Effector memory CD8-positive, alpha-beta T cell (primary cell): Measurements from ENCODE around the gene ARVCF.
"Not testable (repeated sequence)": the region's sequence is repeated elsewhere in the genome, so short reads cannot be mapped to it uniquely, and the experiment has no call there.

Experiments used
- ATAC-seq: fragments of 150-1000 bp; cut with Tn5 transposase; replicated peaks from 2 replicates; pipeline ENCODE4 v1.10.0; 2021; ENCODE audit warnings: mild to moderate bottlenecking, moderate library complexity
- DNase-seq, 3 experiments: peaks; one replicate each; pipeline ENCODE4 v3.0.0; 2021
- H3K27ac Mint-ChIP-seq, 2 donors: one replicate each; pipeline ENCODE4 v1.8.0; 2022; ENCODE audit warnings: mild to moderate bottlenecking in 2 of 2, mixed read lengths in 2 of 2, moderate library complexity in 2 of 2
- H3K27me3 Mint-ChIP-seq, 2 donors: one replicate each; pipeline ENCODE4 v1.8.0; 2022; ENCODE audit warnings: mixed read lengths in 2 of 2
- H3K36me3 Mint-ChIP-seq: one replicate; pipeline ENCODE4 v1.8.0; 2022; ENCODE audit warnings: mild to moderate bottlenecking, moderate library complexity, mixed read lengths; ENCODE audit not compliant: insufficient read depth
- H3K4me1 Mint-ChIP-seq, 2 donors: one replicate each; pipeline ENCODE4 v1.8.0; 2022; ENCODE audit warnings: low read depth in 2 of 2, mixed read lengths in 2 of 2
- H3K4me3 Mint-ChIP-seq, 2 donors: one replicate each; pipeline ENCODE4 v1.8.0; 2022; ENCODE audit warnings: mild to moderate bottlenecking in 2 of 2, mixed read lengths in 2 of 2, moderate library complexity in 2 of 2
- H3K9me3 Mint-ChIP-seq, 2 donors: one replicate each; pipeline ENCODE4 v1.8.0; 2022; ENCODE audit warnings: mixed read lengths in 2 of 2

The ARVCF gene

DNA sequence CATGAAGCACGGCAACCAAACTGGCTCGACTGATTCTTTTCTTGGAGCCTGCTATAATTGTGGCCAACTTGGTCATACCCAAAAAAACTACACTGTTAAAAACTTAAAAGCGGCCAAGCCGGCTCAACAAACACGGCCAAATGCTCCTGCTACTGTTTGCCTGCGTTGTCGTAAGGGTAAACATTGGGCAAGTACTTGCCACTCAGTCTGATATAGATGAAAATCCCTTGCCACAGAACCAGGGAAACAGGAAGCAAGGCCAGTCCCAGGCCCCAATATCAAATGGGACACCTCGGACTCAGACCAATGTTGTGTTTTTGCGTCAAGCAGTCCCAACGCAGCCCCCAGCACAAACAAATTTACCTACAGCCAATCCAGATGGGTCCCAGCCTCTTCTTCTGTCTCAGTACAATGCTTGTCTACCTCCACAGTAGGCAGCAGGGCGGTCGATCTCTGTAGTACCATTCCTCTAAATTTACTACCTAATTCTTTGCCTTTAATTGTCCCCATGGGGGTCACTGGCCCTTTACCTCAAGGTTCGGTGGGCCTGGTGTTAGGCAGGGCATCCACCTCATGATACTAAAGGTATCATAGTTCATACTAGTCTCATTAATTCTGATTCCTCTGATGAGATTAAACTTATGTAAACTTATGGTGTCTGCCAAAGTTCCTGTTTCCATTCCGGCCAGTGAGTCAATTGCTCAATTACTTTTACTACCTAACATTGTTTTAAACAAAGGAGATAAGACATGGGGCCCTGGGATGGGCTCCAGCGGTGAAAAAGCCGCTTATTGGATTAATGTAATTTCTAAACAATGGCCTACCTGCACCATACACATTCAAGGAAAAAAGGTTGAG, 78.8 kb downstream of the ARVCF start:
- Mint-ChIP-seq H3K4me1 (peaks cover 31 to 32% of the 10 kb centered on the region in 2 donors), H3K27ac (no peak overlapping the region), H3K27me3 (no peaks in the 10 kb centered on the region), H3K4me3 (no peak overlapping the region), H3K9me3 (peaks cover 7 to 8% of the 10 kb centered on the region in 2 donors), H3K36me3 (peaks cover 10% of the 10 kb centered on the region)
- DNase-seq (no peak), ATAC-seq (no peak)

DNA sequence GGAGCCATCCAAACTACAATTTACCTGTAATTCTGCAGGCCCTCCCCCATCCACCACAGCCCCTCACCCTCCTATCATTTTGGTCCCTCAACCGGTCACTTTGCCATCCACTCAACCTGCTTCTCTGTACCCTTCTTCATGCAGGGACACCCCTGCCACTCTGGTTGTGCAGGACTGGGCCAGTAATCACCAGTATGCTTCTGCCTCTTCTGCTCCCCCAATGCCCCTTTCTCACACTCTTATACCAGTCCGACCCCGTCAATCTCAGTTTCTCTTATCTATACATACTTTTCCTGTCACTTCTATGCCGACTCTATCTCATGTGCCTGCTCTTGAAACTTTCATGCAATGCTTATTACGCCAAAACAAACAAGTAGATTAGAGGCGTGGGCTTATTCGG, 80.1 kb downstream of the ARVCF start:
- ATAC-seq = no peak
- Mint-ChIP-seq H3K4me1 (peaks cover 20 to 23% of the 10 kb centered on the region in 2 donors), H3K4me3 (no peak overlapping the region), H3K27ac (no peak overlapping the region), H3K36me3 (peaks cover 4% of the 10 kb centered on the region), H3K9me3 (peaks cover 7 to 8% of the 10 kb centered on the region in 2 donors), H3K27me3 (no peaks in the 10 kb centered on the region)
- no peak for DNase-seq

DNA sequence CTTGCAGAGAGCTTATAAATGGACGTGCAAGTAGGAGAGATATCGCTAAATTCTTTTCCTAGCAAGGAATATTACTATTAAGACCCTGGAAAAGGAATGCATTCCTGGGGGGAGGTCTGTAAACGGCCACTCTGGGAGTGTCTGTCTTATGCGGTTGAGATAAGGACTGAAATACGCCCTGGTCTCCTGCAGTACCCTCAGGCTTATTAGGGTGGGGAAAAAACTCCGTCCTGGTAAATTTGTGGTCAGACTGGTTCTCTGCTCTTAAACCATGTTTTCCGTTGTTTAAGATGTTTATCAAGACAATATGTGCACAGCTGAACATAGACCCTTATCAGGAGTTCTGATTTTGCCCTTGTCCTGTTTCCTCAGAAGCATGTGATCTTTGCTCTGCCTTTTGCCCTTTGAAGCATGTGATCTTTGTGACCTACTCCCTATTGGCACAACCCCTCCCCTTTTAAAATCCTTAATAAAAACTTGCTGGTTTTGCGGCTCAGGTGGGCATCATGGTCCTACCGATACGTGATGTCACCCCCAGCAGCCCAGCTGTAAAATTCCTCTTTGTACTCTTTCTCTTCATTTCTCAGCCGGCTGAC, 81.4 kb downstream of the ARVCF start:
- H3K27me3 Mint-ChIP-seq, H3K27ac Mint-ChIP-seq, DNase-seq, H3K9me3 Mint-ChIP-seq, H3K36me3 Mint-ChIP-seq, H3K4me3 Mint-ChIP-seq, ATAC-seq: not testable (repeated sequence)
- peaks cover 9 to 12% of the 10 kb centered on the region in 2 donors for H3K4me1 Mint-ChIP-seq

DNA sequence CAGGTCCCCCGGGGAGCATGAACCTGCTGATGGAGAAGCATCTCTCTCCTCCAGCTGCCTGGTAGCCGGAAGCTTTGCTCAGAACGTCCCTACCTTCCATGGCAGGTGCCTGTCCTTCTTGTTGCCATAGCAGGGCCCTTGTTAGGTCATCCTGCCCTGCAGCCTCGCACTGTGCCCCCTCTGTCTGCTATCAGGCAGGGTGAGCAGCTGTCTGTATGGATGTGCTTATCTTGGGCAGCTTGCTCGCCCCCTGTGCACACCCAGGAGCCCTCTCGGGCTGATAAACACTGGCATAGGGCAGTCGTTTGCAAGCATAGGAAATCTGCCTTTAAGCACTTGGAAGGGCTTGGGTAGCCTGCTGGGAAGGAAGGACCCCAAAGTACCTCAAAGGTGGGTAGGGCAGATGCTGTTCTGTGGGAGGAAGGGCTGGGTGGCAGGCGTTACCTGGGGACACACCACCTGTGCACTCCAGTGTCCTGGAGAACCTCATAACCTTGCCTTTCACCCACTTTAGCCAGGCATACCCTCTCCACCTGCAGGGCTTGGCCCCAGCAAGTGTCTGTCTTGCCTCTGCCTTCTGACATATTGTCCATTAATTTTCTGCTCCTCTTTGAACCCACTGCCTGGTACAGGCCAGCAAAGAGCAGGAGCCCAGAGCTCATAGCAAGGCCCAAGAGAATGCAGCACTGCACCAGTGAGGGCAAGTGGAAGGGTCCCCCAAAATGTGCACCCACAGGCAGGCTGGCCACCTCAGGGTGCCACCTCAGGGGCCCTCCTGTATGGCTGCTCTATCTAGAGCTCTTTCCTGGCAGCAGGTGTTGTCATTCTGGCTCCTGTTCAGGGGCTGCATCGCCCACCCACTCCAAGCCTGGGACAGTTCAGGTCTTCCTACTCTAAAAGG, 83.0 kb downstream of the ARVCF start:
- H3K36me3 Mint-ChIP-seq = peaks cover 4% of the 10 kb centered on the region
- H3K9me3 Mint-ChIP-seq = peaks cover 7 to 8% of the 10 kb centered on the region in 2 donors
- peaks cover 3 to 12% of the 10 kb centered on the region in 2 donors for H3K4me1 Mint-ChIP-seq
- no peak for ATAC-seq
- no peak overlapping the region for H3K4me3 Mint-ChIP-seq
- H3K27ac Mint-ChIP-seq = peak overlapping the region in 1 of 2 donors; percentile 58
- H3K27me3 Mint-ChIP-seq = no peaks in the 10 kb centered on the region
- DNase-seq = no peak

DNA sequence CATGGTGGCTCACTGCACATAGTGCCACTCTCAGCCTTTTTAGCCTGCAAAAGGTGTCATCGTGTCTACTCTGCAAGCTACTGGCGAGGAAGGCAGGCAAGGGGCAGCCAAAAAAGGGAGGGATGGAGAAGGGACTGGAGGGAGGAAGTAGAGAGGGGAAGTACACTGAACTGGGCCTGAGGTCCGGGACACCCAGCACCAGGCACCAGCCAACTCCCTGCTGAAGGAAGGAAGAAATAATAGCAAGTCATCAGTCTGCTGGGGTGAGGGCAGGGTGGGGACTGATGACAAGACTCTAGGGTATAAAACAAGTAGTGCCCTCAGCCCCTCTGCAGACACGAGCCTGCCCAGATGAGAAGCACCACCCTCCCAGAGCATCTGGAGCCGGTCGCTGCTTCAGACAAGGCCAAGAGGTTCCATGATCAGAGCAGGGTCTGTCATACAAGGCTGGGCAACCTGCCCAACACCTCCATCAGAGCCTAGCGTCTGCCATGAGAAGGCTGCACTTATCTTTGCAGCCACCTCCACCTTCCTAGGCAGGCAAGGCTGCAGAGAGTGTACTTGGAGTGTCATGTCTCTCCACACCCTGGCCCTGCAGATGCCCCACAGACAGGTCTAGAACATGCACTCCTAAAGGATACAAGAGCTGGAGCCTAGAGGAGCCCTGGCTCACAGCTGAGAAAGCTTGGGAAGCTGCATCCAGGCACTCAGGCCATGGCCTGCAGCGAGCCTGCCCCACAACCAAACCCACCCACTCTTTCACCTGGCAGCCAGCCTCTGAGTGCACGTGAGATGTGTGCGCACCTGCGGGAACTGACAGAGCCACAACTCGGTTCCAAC, 84.0 kb downstream of the ARVCF start:
- Mint-ChIP-seq H3K36me3 (peaks cover 4% of the 10 kb centered on the region), H3K9me3 (peaks cover 7 to 8% of the 10 kb centered on the region in 2 donors), H3K4me3 (no peak overlapping the region), H3K27me3 (no peaks in the 10 kb centered on the region), H3K27ac (no peak overlapping the region), H3K4me1 (peaks cover 3 to 13% of the 10 kb centered on the region in 2 donors)
- ATAC-seq (no peak), DNase-seq (no peak)

DNA sequence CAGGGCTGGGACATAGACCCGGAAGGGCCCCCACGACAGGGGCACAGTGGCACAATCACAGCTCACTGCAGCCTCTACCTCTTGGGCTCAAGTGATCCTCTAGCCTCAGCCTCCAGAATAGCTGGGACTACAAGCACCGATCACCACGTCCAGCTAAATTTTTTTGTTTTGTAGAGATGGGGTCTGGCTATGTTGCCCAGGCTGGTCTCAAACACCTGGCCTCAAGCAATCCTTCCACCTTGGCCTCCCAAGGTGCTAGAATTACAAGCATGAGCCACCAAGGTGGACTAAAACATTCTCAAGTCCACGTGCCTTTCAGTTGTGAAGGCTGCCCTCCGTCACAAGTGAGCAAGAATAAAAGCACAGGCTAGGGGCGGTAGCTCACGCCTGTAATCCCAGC, 85.1 kb downstream of the ARVCF start:
- Mint-ChIP-seq H3K4me1 (peaks cover 3 to 13% of the 10 kb centered on the region in 2 donors), H3K27me3 (no peaks in the 10 kb centered on the region), H3K4me3 (no peak overlapping the region), H3K9me3 (peaks cover 4 to 5% of the 10 kb centered on the region in 2 donors), H3K36me3 (peaks cover 8% of the 10 kb centered on the region), H3K27ac (no peak overlapping the region)
- DNase-seq (no peak), ATAC-seq (no peak)

DNA sequence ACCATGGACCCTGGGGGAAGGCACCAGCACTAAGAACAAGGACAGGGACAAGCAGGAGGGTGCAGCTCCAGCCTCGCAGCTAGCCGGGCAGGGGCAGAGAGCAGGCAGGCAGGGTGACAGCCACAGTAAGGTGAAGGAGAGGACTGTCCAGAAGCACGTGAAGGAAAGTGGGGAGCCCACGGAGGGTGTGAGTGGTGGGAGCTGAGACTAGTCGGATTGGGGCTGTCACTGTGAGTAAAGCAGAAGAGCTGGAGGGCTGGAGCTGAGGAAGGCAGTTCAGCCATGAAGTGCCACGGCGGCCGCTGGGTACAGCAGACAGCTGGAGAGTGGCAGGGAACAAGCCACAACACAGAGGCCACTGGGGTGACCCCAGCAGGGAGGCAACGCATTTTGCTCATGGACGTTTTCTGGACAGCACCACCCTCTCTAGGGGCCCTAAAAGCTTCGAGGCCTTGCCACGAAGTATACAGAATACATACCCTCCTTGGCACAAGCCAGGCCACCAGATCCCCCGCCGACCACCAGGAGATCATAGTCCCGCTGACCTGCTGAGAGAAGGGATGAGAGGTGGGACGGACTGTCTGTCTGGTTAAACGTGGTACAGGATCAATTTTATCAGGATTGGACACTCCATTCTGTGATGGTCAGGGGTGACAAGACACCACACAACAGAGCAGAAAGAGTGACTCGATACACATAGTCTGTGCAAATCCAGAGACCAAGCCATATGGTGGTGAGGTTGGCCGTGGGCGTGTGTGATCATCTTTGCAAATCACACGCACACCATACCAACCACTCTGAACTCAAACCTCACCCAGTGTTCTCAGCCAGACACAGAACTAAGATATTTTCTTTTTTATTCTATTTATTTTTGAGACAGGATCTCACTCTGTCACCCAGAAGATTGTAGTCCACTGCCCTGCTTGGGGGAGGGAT, 85.8 kb downstream of the ARVCF start:
- no peak overlapping the region for H3K27ac Mint-ChIP-seq
- H3K4me3 Mint-ChIP-seq = no peak overlapping the region
- H3K27me3 Mint-ChIP-seq = no peaks in the 10 kb centered on the region
- no peak for DNase-seq
- H3K9me3 Mint-ChIP-seq = no peaks in the 10 kb centered on the region
- ATAC-seq = no peak
- peaks cover 3 to 13% of the 10 kb centered on the region in 2 donors for H3K4me1 Mint-ChIP-seq
- peaks cover 8% of the 10 kb centered on the region for H3K36me3 Mint-ChIP-seq

DNA sequence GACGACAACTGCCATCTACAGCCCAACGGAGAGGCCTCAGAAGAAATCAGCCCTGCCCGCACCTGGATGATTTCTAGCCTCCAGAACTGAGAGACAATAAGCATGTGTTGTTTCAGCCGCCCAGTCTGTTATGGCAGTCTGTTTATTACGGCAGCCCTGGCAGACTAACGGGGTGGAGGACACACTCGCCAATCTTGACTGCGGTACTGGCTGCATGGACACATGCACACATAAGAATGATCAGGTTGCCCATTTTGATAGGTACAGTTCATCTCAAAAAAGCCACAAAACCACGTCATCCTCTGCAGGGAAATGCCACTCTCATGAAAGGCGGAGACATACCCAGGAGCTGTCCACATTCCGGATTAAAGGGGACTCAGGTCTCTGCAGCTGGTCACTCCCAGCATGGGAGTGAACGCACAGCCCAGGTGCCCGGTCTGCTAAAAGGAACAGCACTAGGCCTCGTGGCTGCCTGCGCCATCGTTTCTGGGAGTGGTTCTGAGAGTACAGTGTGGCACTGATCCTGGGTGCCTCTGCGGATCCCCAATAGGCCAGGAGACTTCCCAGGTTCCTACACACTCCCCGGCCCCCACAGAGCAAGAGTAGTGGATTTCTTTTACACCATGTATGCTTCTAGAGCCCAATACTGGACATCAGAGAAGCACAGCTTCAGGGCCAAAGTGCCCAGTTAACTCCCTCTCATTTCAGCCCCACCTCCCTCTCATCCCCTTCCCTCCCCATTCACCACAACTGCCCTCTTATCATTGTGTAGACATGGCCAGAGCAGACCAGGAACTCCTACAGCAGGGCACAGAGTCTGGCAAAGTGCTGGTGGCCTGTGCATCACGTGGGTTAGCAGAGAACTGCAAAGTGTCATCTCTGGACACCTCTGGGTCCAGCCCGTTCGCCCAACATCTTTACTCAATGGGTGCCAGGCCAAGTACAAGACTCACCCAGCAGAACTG, 86.8 kb downstream of the ARVCF start:
- Mint-ChIP-seq H3K27me3 (no peaks in the 10 kb centered on the region), H3K4me1 (peaks cover 3 to 13% of the 10 kb centered on the region in 2 donors), H3K27ac (no peak overlapping the region), H3K4me3 (no peak overlapping the region), H3K9me3 (no peaks in the 10 kb centered on the region), H3K36me3 (peaks cover 4% of the 10 kb centered on the region)
- no peak for DNase-seq
- no peak for ATAC-seq

DNA sequence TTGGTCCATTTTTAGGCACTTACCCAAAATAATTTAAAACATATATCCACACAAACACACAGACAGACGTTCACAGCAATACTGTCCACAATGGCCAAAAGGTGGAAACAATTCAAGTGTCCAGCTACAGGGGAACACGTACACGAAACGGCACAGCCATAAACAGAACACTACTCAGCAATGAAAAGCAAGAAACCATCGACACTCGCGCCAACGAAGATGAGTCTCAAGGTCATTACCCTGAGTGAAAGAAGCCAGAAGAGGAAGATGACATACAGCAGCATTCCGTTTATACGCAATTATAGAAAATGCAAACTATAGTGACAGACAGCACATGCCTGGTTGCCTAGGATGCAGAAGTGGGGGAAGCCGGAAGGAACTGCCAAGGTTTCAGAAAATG, 88.4 kb downstream of the ARVCF start:
- ATAC-seq (no peak), DNase-seq (no peak)
- Mint-ChIP-seq H3K36me3 (peaks cover 10% of the 10 kb centered on the region), H3K4me1 (peaks cover 0 to 8% of the 10 kb centered on the region in 2 donors), H3K9me3 (no peaks in the 10 kb centered on the region), H3K27ac (no peak overlapping the region), H3K27me3 (no peaks in the 10 kb centered on the region), H3K4me3 (no peak overlapping the region)

DNA sequence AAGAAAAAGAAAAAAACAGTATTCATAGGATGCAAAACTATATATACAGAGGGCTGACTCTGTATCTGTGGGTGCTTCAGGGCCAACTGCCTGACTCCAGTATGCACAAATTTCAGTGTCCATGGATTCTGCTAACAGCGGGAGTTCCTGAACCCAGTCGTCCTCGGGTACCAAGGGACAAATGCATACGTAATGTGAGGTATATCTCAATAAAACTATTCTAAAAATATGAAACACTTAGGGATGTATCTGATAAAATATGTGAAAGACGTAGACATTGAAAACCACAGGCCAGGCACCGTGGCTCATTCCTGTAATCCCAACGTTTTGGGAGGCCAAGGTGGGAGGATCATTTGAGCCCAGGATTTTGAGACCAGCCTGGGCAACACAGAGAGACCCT, 88.9 kb downstream of the ARVCF start:
- Mint-ChIP-seq H3K4me3 (no peak overlapping the region), H3K27ac (no peak overlapping the region), H3K4me1 (peaks cover 0 to 3% of the 10 kb centered on the region in 2 donors), H3K36me3 (peaks cover 10% of the 10 kb centered on the region), H3K9me3 (no peaks in the 10 kb centered on the region), H3K27me3 (no peaks in the 10 kb centered on the region)
- DNase-seq = no peak
- ATAC-seq = no peak

DNA sequence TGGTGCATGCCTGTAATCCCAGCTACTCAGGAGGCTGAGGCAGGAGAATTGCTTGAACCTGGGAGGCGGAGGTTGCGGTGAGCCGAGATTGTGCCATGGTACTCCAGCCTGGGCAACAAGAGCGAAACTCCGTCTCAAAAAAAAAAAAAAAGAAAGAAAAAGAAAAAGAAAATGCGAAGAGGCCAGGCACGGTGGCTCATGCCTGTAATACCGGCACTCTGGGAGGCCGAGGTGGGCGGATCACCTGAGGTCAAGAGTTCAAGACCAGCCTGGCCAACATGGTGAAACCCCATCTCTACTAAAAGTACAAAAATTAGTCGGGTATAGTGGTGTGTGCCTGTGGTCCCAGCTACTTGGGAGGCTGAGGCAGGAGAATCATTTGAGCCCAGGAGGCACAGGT, 90.6 kb downstream of the ARVCF start:
- not testable (repeated sequence) for ATAC-seq, DNase-seq, H3K9me3 Mint-ChIP-seq, H3K27me3 Mint-ChIP-seq, H3K4me1 Mint-ChIP-seq, H3K4me3 Mint-ChIP-seq, H3K27ac Mint-ChIP-seq
- peaks cover 10% of the 10 kb centered on the region for H3K36me3 Mint-ChIP-seq
